HG03066 (cell line): ENCODE measurements around the gene ADGRD1.
"Not testable (repeated sequence)": the region's sequence is repeated elsewhere in the genome, so short reads cannot be mapped to it uniquely, and the experiment has no call there.

Source experiments
- ATAC-seq: cut with Tn5 transposase; IDR thresholded peaks from one replicate; pipeline ENCODE4 v1.9.1; 2021; ENCODE audit warnings: low read depth; ENCODE audit not compliant: unreplicated experiment

ADGRD1 gene

DNA sequence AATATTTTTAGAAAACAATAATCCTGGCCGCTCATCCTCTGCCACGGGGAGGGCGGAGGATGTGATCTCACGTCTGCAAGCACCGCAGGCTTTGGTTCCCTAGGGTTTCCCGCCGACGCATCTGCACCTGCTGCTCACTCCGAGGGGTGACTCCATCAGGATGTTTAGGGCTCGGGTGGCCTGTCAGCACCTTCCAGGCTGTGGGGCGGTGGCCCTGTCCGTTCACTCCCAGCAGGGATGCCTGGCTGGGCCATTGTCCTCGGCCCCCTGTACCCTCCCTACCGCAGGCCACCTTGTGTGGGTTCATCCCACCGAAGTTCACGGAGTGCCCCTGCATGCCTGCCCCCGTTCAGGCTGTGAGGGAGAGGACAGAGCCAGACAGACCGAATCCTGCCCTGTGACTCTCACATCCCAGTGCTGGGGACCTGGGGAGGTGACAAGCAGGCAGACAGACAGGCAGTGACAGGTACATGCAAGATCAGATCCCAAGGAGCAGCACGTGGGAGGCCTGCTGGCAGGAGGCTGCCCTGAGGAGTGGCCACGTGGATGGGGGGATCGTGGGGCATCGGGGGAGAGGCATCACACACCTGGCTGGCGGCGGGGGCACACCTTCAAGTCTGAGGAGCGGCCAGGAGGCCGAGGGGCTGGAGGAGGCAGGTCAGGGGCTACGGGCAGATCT is 112.6 kb downstream of the ADGRD1 start:
- no peak for ATAC-seq

DNA sequence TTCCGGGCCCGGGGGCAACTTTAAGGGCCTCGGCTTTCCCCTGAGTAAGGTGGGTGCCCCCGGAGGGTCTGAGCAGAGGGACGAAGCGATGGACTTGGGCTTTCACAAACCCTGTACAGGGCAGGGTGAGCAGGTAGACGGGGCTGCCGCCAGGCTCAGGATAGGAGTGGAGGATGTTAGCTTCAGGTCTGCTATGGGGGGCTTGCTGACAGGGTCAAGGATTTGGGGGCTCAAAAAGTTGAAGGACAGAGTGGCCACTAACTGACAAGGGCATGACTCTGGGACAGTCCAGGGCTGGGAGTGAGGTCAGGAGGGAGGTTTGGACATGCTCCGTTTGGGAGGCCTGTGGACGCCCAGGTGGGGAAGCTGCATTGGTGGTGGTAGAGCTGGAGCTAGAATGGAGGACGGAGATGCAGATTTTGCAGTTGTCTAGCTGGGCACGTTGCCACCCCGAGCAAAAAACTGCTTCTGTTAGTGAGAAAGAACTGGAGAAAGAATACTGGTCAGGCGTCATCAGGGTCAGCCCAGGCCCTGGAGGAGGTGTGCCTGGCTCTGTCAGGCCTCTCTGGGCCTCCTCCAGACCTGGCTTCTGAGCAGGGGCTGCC is 113.3 kb downstream of the ADGRD1 start:
- no peak for ATAC-seq

DNA sequence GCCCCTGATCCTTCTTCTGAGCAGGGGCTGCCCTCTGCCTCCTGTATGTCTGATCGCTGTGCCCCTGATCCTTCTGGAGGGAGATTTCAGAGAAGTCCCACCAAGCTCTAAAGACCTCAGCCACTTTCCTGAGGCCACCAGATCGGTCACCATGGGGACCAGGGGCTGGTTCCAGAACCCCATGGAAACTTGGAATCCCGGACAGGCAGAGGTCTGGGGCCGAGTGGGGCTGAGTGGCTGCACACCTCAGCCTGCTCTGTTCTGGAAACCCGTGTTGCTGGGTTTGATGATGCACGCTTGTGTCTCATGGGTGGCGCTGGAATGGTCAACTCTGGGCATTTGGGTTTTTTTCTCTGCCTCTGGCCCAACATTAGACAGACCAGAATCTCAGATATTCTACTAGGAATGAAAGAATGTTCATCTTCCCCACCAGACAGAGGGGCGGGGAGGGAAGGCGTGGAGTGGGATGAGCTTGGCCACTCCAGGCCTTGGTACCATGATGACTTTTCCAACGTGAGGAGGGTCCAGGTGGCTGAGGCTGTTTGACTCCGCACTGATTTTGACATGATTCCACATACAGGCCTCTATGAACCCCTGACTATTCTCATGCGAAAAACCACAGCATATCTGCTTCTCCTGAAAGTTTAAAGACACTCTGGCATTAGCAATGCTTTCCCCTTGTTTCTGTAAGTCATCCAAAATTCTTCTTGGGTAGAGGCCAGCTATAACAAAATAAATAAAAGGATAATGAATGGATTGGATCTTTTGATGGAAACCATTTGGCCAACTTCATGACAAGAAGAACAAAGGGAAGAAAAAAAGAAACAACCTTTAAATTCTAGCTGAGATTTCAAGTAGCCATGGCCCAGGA is 114.5 kb downstream of the ADGRD1 start:
- no peak for ATAC-seq

DNA sequence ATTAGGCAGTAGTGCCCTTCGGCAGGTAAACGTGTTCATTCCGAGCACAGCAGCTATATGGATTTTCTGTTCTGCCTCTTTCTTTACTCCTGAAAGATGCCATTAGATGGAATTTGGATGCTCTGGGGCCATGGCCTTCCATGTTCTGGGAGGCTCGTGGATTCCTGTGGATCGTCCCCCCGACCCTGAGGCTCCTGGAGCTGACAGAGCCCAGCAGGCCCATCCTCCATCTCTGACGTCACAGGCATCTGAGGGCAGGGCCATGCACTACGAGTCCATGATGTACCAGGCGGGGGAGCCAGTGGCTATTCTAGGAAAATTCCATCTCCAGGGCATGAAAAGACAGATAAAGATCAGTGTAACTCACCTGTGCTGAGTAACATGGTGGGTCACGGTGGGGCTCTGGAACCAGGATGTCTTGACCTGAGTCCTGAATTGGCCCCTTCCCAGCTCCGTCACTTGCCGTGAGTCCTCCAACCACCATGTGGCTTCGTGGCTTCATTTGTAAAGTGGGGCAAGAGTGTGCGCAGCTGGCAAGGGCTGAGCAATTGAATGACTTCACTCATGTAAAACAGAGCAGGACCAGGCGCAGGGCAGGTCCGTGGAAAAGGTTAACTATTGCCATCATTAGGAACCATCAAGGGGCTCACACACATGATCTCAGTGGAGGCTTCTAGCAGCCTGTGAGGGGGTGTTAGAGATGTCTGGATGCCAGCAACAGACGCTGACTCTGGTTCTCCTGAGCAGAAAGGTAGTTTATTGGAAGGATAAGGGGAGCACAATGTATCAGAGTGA is 115.4 kb downstream of the ADGRD1 start:
- not testable (repeated sequence) for ATAC-seq

GRCh38 chr12:131070136-131070535 is 116.4 kb downstream of the ADGRD1 start:
- ATAC-seq, result not testable (repeated sequence)

DNA sequence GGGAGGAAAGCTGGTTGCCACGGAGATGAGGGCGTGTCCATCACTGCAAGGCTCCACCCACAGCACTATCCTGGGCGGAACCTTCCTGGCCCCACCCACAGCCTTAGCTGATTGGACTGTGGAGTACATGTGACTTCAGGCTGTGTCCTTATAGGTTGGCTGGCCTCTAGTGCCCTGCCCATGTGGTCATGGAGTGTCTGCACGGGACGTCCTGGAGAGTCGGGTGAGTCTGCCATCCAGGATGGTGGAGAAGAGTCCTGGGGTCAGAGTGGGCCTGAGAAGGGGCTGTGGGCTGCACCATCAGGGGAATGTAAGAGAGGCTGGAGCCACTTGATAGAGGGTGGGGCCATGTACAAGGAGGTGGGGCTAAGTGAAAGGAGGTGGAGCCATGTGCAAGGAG is 117.0 kb downstream of the ADGRD1 start:
- not testable (repeated sequence) for ATAC-seq

GRCh38 chr12:131071234-131071820 is 117.6 kb downstream of the ADGRD1 start:
- not testable (repeated sequence) for ATAC-seq

DNA sequence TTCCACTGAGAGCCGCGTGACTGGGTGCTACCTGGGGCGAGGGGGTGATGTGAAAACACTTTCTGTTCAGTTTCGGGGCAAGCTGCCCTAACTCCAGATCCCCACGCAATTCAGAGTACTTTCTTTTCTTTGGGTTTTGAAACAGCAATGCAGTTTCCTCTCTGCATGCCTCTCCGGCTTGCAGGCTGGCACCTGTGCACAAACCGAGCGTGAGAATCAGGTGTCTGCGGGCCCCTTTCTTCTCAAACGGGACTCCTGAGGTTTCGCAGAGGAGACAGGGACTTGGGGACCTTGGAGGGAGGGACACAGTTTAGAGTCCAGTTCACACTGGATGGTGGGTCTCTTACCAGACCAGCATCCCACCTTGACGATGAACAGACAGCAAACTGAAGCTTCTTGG is 118.2 kb downstream of the ADGRD1 start:
- ATAC-seq, result not testable (repeated sequence)

- ATAC-seq, result no peak
These were observed 118.9 kb downstream of the ADGRD1 start for GRCh38 chr12:131072451-131073230.

DNA sequence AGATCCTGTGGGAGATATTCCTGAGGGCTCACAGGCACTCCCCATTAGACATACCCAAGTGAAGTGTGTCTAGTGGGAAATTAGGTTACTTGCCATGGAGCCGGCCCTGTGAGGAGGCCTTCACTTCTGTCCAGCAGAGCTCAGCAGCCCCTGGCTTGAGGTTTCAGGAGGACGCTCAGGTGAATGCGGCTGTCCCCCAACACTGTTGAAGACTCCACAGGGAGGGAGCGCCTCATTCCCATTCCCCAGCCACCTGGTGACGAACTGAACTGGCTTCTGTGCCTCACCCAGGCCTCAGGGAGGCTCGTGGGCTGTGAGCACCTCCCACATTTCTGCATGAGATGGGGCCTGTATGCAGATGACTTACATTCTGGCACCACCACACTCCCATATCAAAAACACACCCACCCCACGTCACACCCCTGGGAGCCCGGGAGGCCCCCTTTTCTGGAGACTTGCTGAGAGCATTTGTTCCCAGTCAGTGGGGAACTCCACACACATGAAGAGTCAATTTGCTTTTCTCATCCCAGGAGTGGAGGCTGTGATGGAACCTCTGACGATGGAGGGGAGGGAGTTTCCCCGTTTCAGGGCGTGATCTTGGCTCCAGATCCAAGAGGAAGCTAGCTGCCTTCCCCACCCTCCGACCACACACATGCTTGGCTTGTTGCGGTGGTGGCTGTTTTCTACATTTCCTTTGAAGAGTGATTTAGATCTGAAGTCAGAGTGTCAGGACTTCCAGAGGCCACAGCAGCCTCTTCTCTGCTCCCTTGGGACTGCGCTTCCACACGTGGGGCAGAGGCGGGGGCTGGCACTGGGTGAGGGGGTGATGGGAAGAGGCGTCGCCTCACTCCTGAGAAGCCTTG is 120.7 kb downstream of the ADGRD1 start:
- no peak for ATAC-seq

- no peak for ATAC-seq
These were observed 121.5 kb downstream of the ADGRD1 start for GRCh38 chr12:131075194-131075593.

GRCh38 chr12:131075611-131076010 is 121.9 kb downstream of the ADGRD1 start:
- no peak for ATAC-seq

GRCh38 chr12:131076296-131076695 is 122.6 kb downstream of the ADGRD1 start:
- ATAC-seq, result no peak

DNA sequence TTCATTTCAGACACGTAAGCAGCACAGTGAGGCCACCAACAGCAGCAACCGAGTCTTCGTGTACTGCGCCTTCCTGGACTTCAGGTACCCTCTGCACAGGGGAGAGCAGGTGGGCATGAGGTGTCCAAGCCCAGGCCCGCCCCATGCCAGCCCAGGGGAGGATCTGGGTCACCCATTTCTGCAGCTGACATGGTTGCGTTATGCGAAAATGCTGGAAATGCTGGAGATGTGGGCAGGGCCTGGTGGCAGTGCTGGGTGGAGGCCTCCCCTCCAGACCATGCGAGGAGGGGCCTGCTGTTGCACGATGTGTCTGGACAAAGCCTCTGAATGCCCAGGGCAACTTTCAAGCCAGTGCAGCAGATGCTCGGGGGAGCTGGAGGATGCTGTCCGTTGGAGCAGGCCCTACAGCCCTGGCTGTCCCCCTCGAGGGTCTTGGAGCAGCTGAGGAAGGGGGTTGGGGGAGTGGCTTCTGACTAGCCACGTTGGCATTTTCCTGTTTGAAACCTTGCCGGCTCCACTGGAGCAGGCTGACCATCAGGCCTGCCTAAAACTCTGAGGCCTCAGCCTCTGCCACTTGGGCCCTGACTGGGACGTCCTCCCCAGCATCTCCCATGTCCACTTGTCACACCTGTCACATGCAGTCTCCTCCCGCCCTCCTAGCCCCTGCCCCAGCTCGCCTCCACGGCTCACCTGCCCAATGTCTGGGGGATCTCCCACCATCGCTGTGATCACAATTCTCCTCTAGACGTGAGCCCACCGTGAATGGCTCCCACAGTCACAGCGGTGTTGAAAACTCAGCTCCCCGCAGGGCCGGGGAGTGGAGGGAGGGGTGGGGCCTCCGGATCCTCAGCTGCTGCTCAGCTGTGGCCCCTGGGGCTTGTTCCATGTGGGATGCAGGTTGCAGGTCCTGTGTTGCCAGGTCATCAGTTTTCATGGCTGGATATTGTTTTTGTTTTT is 123.4 kb downstream of the ADGRD1 start:
- no peak for ATAC-seq

DNA sequence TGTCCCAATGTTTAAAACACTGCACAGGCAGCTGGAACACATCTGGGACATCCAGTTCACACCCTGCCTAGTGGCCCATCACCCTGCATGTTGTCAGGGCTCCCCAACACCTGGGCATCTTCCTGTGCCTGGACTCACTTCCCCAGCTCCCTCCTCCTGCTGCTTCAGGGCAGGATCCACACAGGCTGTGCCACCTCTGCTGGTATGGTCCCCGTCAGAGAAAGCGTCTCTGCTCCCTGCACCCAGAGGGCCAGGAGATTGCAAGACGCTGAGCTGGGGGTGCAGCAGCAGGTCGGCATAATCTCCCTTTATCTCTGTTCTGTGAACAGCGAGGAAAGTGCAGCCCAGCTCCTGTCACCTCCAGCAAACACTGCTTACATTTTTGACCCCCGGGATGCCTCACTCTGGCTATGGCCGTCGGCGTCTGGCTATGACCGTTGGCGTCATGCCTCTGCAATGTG is 124.3 kb downstream of the ADGRD1 start:
- no peak for ATAC-seq

DNA sequence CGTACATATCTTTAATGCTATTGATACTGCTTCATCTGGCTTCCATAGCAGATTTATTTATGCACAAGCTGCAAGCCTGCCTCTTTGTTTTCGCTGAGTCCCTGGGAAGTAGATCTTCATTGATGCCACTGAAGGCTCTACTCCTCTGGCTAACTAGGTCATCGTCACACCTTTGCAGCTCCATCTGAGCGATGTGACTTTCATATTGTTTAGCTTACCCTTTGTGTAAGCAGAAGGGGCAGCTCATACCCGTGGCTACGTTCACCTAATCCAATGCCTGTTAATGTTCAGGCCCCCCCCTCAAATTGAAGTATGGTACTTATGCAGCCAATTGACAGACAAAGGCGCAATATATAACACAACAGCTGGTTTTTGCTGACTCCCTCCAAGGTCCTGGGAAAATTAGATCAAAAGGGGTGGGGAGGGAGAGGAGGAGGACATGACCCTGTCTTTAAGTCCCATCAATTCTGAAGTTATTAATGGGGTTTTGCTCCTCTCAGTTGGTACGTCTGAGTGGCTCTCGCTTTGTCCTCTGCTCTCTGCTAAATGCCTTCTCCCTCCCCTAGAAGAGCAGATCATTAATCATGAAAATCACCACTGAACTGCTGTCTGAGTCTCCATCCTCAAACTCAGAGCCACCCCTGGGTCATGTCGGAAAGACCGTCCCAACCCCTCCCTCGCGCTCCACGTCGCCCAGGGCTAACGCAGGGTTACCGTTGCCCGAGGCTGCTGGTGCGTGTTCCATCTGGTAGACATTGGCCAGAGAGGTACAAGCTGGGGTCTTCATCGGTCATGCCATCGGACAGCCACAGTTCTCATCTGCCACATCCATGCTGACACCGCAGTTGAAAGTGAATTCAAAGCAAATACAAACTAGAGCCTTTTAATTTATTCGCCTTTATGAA is 128.8 kb downstream of the ADGRD1 start:
- ATAC-seq, result no peak
